Measurements from ENCODE around the gene TFPI. TPM values are rescaled to one million over a fixed set of nuclear protein-coding genes. Genes with fewer than 3 reads are reported as not detected.

The TFPI gene
- total RNA-seq, 4 donors from 2014 or later, result 7.1 to 28.9 (median 20.2) TPM

- H3K27ac ChIP-seq, result no peak overlapping the region
- H3K9me3 ChIP-seq, result no peaks in the 10 kb centered on the region
- TF ChIP-seq POLR2AphosphoS5 (IDR thresholded peaks at IDR 0.05), result no peak
- TF ChIP-seq EP300 (IDR thresholded peaks at IDR 0.05; ENCODE audit: low read depth), result no peak
- no peak for TF ChIP-seq POLR2A (IDR thresholded peaks at IDR 0.05)
- no peak for TF ChIP-seq CTCF (IDR thresholded peaks at IDR 0.05)
- no peak overlapping the region for H3K4me3 ChIP-seq
- H3K4me1 ChIP-seq, result no peaks in the 10 kb centered on the region
- intact Hi-C loops (cut with DNase I; ENCODE audit: low total_unique reads) (no loop called here), in situ Hi-C loops (cut with MboI; ENCODE audit: low pct_ligation_motif_present in 1 of 4, low pct_unique_long_range_greater_than_20kb in 1 of 4, low sequenced_read_pairs in 3 of 4) (loop anchor here in 1 of 4 donors (25.0 kb wide), 1 partner anchor 360 kb away; no protein-coding TSS in a partner anchor)
- no peaks in the 10 kb centered on the region for H3K36me3 ChIP-seq
- H3K27me3 ChIP-seq, result no peaks in the 10 kb centered on the region
- no peak for DNase-seq
Measured at GRCh38 chr2:187477051-187477450, 77.2 kb downstream of the TFPI start.

GRCh38 chr2:187475499-187476248, 78.6 kb downstream of the TFPI start:
- no peak for TF ChIP-seq POLR2A (IDR thresholded peaks at IDR 0.05)
- no peak for TF ChIP-seq EP300 (IDR thresholded peaks at IDR 0.05; ENCODE audit: low read depth)
- TF ChIP-seq CTCF (IDR thresholded peaks at IDR 0.05), result no peak
- no peak for TF ChIP-seq POLR2AphosphoS5 (IDR thresholded peaks at IDR 0.05)
- no peak overlapping the region for H3K4me3 ChIP-seq
- no peak for DNase-seq
- no peaks in the 10 kb centered on the region for H3K4me1 ChIP-seq
- no peak overlapping the region for H3K27ac ChIP-seq
- in situ Hi-C loops (cut with MboI; ENCODE audit: low pct_ligation_motif_present in 1 of 4, low pct_unique_long_range_greater_than_20kb in 1 of 4, low sequenced_read_pairs in 3 of 4), result loop anchor here in 1 of 4 donors (25.0 kb wide), 1 partner anchor 362 kb away; no protein-coding TSS in a partner anchor
- no peaks in the 10 kb centered on the region for H3K36me3 ChIP-seq
- H3K9me3 ChIP-seq, result no peaks in the 10 kb centered on the region
- H3K27me3 ChIP-seq, result no peaks in the 10 kb centered on the region
- intact Hi-C loops (cut with DNase I; ENCODE audit: low total_unique reads), result no loop called here
- WGBS, 2 donors (ENCODE audit: low coverage in 1 of 2), result 77 to 82% methylated on average over 2 of the region's 2 CpGs

GRCh38 chr2:187470698-187471097, 83.5 kb downstream of the TFPI start:
- Histone ChIP-seq H3K27ac (no peak overlapping the region), H3K36me3 (no peaks in the 10 kb centered on the region), H3K4me1 (no peaks in the 10 kb centered on the region), H3K27me3 (no peaks in the 10 kb centered on the region), H3K4me3 (no peak overlapping the region), H3K9me3 (no peaks in the 10 kb centered on the region)
- intact Hi-C loops (cut with DNase I; ENCODE audit: low total_unique reads) (no loop called here), in situ Hi-C loops (cut with MboI; ENCODE audit: low pct_ligation_motif_present in 1 of 4, low pct_unique_long_range_greater_than_20kb in 1 of 4, low sequenced_read_pairs in 3 of 4) (loop anchor here in 1 of 4 donors (25.0 kb wide), 1 partner anchor 608 kb away; no protein-coding TSS in a partner anchor)
- 93 to 100% methylated on average over 2 of the region's 2 CpGs for WGBS, 2 donors (ENCODE audit: low coverage in 1 of 2)
- no peak for TF ChIP-seq CTCF (IDR thresholded peaks at IDR 0.05)
- no peak for TF ChIP-seq POLR2A (IDR thresholded peaks at IDR 0.05)
- no peak for TF ChIP-seq EP300 (IDR thresholded peaks at IDR 0.05; ENCODE audit: low read depth)
- no peak for TF ChIP-seq POLR2AphosphoS5 (IDR thresholded peaks at IDR 0.05)
- no peak for DNase-seq

DNA sequence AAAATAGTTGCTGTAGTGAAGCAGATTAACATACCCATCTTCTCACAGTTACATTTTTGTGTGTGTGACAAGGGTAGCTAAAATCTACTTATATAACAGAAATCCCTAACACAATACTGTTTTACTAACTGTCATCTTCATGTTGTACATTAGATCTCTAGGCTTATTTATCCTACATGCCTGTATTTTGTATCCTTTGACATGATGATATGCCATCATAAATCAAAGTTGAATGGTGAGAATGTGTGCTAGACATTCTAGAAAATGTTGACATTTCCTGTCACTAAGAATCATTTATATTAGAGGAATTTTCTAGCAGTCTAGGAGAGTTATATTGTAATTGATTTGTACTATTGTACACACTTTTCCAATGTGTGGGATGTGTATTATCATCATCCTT, 84.7 kb downstream of the TFPI start:
- intact Hi-C loops (cut with DNase I; ENCODE audit: low total_unique reads) (no loop called here), in situ Hi-C loops (cut with MboI; ENCODE audit: low pct_ligation_motif_present in 1 of 4, low pct_unique_long_range_greater_than_20kb in 1 of 4, low sequenced_read_pairs in 3 of 4) (loop anchor here in 1 of 4 donors (25.0 kb wide), 1 partner anchor 607 kb away; no protein-coding TSS in a partner anchor)
- no peak overlapping the region for H3K4me3 ChIP-seq
- no peak overlapping the region for H3K27ac ChIP-seq
- TF ChIP-seq CTCF (IDR thresholded peaks at IDR 0.05) (no peak), POLR2A (IDR thresholded peaks at IDR 0.05) (no peak), POLR2AphosphoS5 (IDR thresholded peaks at IDR 0.05) (no peak), EP300 (IDR thresholded peaks at IDR 0.05; ENCODE audit: low read depth) (no peak)
- no peaks in the 10 kb centered on the region for H3K4me1 ChIP-seq
- H3K36me3 ChIP-seq, result no peaks in the 10 kb centered on the region
- no peak for DNase-seq
- H3K27me3 ChIP-seq, result no peaks in the 10 kb centered on the region
- no peaks in the 10 kb centered on the region for H3K9me3 ChIP-seq

Measured in transverse colon (tissue), 4 donors.